Suprapubic skin (tissue), 4 donors: ENCODE measurements around the gene FZD4.

ENCODE experiments used
- CTCF ChIP-seq, 2 donors: fragments of 200-600 bp in 1 of 2; fragments of 450-650 bp in 1 of 2; sonication (generic) in 1 of 2; IDR thresholded peaks; one replicate each; pipeline ENCODE4 v1.5.1; 2016 to 2019; ENCODE audit warnings: antibody characterized with exemption in 2 of 2, mild to moderate bottlenecking in 1 of 2, moderate library complexity in 1 of 2
- EP300 ChIP-seq: sonication (generic); formaldehyde crosslinking; IDR thresholded peaks from one replicate; pipeline ENCODE4 v1.6.1; 2017; ENCODE audit warnings: antibody characterized with exemption
- POLR2AphosphoS5 ChIP-seq, 3 donors: sonication (generic); formaldehyde crosslinking; IDR thresholded peaks; one replicate each; pipeline ENCODE4 v1.6.1; 2017; ENCODE audit warnings: antibody characterized with exemption in 3 of 3

- TF ChIP-seq CTCF (IDR thresholded peaks at IDR 0.05) (no peak), EP300 (no peak), POLR2AphosphoS5 (IDR thresholded peaks at IDR 0.05) (no peak)
Measured at GRCh38 chr11:86991341-86991740, 36.1 kb upstream of the FZD4 start.
